H1 (cell line): ENCODE results near the gene RPL28. TPM values are rescaled to one million over a fixed set of nuclear protein-coding genes. Genes with fewer than 3 reads are reported as not detected.

Source experiments
- EZH2 ChIP-seq: fragments of 200-600 bp; sonication (generic); IDR thresholded peaks from 2 replicates; pipeline ENCODE4 v1.7.1; 2012; ENCODE audit warnings: low read depth, mild to moderate bottlenecking, moderate library complexity, low read length, inconsistent platforms; ENCODE audit not compliant: severe bottlenecking
- GABPA ChIP-seq: IDR thresholded peaks from 2 replicates; pipeline ENCODE4 v1.6.1; 2011; ENCODE audit warnings: mild to moderate bottlenecking, low read length, moderate library complexity, borderline replicate concordance; ENCODE audit not compliant: insufficient read depth
- RFX5 ChIP-seq: IDR thresholded peaks from 2 replicates; pipeline ENCODE4 v1.6.1; 2011; ENCODE audit warnings: low read depth, low read length, improper control_type of control experiment, borderline replicate concordance
- RNF2 ChIP-seq: fragments of 200-900, 300-1000 bp; sonication (generic); IDR thresholded peaks from 2 replicates; pipeline ENCODE4 v1.7.1; 2016; ENCODE audit warnings: borderline replicate concordance, low read depth, mild to moderate bottlenecking, antibody characterized with exemption, low read length; ENCODE audit not compliant: poor library complexity, severe bottlenecking; ENCODE audit errors: missing control alignments
- SIX5 ChIP-seq: IDR thresholded peaks from 2 replicates; pipeline ENCODE4 v1.6.1; 2011; ENCODE audit warnings: mild to moderate bottlenecking, low read depth, low read length
- SP4 ChIP-seq: IDR thresholded peaks from 2 replicates; pipeline ENCODE4 v1.6.1; 2012; ENCODE audit warnings: low read length, inconsistent platforms
- SRF ChIP-seq: IDR thresholded peaks from 2 replicates; pipeline ENCODE4 v1.6.1; 2011; ENCODE audit warnings: mild to moderate bottlenecking, low read depth, low read length, moderate library complexity
- TAF7 ChIP-seq: optimal IDR thresholded peaks from 2 replicates; pipeline ENCODE3; 2011; ENCODE audit warnings: low read depth, mild to moderate bottlenecking, inconsistent platforms, low read length, moderate library complexity, borderline replicate concordance
- TCF12 ChIP-seq: IDR thresholded peaks from 2 replicates; pipeline ENCODE4 v1.6.1; 2011; ENCODE audit warnings: low read depth, mild to moderate bottlenecking, low read length
- ZNF274 ChIP-seq: IDR thresholded peaks from 2 replicates; pipeline ENCODE4 v1.7.0; 2012; ENCODE audit warnings: low read length, borderline replicate concordance; ENCODE audit errors: extremely low read depth
- polyA plus RNA-seq, 7 experiments: library from polyadenylated mRNA; depleted of rRNA in 3 of 7; stranded (reverse) in 5 of 7; unstranded in 2 of 7; fragments of >200 nt in 5 of 7; fragments of 200-250 nt in 2 of 7; gene quantifications; 1 replicate in 5 of 7; 2 replicates in 1 of 7; 4 replicates in 1 of 7; pipeline versions ENCODE4 v1.2.1 to v1.2.3, GENCODE V29; 2011 to 2013; ENCODE audit warnings: missing spikeins in 2 of 7, mixed read lengths in 2 of 7
- total RNA-seq: library from RNA; stranded (reverse); fragmentation: NEBNext Ultra II Directional; extraction: Animal tissue kit (Norgen Biotek cat#: 25700); gene quantifications from 2 replicates; pipeline ENCODE4 v1.2.1, GENCODE V29; 2021

RPL28 gene
- total and polyA plus RNA-seq, 2 of the 8 experiments (the other 6 are each of a cell fraction or from before 2014, with no cell fraction given), result 2,123 to 8,402 TPM

DNA sequence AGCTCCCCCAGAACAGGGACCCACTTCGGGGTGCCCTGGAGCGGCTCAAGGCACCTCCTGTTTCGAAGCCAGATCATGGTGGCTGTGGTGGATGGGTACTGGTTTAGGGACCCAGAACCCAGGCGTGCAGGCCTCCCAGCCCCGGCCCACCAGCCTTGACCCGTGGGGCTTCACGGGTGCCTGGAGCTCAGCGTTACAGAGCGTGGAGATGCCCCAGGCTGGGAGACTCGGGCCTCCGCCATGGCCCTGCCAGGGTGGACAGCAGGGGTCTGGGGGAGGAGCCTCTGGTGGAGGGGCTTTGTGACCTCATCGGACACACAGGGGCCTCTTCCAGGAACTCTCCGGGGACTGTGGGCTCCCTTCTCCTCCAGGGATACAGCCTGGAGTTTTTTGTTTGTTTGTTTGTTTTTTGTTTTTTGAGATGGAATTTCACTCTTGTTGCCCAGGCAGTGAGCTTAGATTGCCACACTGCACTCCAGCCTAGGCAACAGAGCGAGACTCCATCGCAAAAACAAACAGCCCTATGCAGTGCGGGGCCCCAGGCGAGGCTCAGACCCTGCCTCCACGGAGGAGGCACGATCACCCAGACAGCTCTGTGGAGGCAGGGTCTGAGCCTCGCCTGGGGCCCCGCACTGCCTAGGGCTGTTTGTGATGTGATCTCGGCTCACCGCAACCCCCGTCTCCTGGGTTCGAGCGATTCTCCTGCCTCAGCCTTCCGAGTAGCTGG is 22.6 kb upstream of the RPL28 start, which contains the start of gene GARIN5B (continued):
- TF ChIP-seq EZH2, result no peak
- TF ChIP-seq RFX5, result no peak
- no peak for TF ChIP-seq GABPA
- TF ChIP-seq SP4, result no peak
- no peak for TF ChIP-seq TCF12
- TF ChIP-seq SRF, result no peak
- no peak for TF ChIP-seq ZNF274
- no peak for TF ChIP-seq SIX5
- TF ChIP-seq RNF2, result no peak
- TF ChIP-seq TAF7, result no peak
